DND-41 (cell line): ENCODE data around the gene PROSER3.

Source experiments
- CTCF ChIP-seq: IDR thresholded peaks from 2 replicates; pipeline ENCODE4 v1.5.1; 2012; ENCODE audit warnings: borderline replicate concordance, low read length, moderate library complexity, mild to moderate bottlenecking; ENCODE audit not compliant: poor library complexity, severe bottlenecking; ENCODE audit errors: extremely low read depth
- EZH2 ChIP-seq: IDR thresholded peaks from 3 replicates; pipeline ENCODE4 v1.6.1; 2012; ENCODE audit warnings: borderline replicate concordance, low read depth, mild to moderate bottlenecking, moderate library complexity, low read length, inconsistent platforms; ENCODE audit not compliant: severe bottlenecking

DNA sequence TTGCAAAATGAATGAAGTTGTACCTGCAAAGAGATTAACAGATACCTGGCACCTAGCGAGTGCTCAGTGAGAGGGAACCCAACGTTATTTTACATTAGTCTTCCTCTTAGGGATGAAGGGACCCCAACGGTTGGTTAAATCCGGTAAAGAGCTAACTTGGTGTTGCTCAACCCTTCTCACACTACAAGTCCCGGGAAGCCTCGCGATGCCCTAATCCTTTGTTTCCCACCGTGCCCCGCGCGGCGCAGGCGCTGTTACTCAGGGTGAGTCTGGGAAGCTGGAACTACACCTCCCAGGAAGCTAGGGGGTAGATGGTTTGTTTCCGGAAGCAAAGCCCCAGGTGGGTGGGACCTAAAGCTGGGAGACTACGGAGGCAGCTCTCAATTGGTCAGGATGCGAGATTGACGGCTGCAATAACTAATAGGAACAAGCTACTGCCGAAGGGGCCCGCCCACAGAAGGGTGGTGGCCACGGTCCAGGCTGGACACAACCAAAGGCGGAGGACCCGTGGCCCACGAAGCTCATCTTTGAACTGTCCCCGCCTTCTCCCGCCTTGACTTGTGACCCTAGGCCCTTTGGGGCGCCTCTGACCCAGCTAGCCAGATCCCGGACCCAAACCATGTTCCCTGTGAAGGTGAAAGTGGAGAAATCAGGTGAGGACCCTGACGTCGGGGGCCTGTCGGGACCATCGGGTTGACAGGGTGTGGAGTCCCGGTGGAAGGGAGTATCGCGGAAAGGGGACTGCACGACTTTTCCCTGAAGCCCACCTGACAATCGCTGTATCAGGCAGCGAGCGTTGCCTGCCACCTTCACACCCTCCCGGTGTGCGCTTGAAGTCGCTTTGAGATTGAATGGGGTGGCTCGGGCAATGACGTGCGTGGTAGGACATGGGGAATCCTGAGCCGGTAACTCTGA is 9.6 kb upstream of the PROSER3 start, which contains the start of gene LIN37:
- TF ChIP-seq CTCF: no peak
- no peak for TF ChIP-seq EZH2
